HG03575 (cell line): ENCODE results near the gene SRP19.
A peak's percentile ranks its signal among the peaks of the same experiment; 100 is the strongest.
"Not testable (repeated sequence)": the region's sequence is repeated elsewhere in the genome, so short reads cannot be mapped to it uniquely, and the experiment has no call there.

Source experiments
- ATAC-seq: cut with Tn5 transposase; IDR thresholded peaks from one replicate; pipeline ENCODE4 v1.9.1; 2021; ENCODE audit not compliant: unreplicated experiment, insufficient number of reproducible peaks, low FRiP score; ENCODE audit errors: extremely low read depth

SRP19 gene

GRCh38 chr5:112866739-112867138, 5.7 kb downstream of the SRP19 start:
- ATAC-seq = no peak

GRCh38 chr5:112867411-112867810, 6.3 kb downstream of the SRP19 start:
- ATAC-seq = no peak

- peak; percentile 38 for ATAC-seq
Observed at GRCh38 chr5:112869948-112870347, 8.9 kb downstream of the SRP19 start.

GRCh38 chr5:112870966-112871365, 9.9 kb downstream of the SRP19 start:
- no peak for ATAC-seq

GRCh38 chr5:112876362-112876761, 15.3 kb downstream of the SRP19 start:
- no peak for ATAC-seq

GRCh38 chr5:112878101-112878500, 17.0 kb downstream of the SRP19 start:
- no peak for ATAC-seq

GRCh38 chr5:112878760-112879159, 17.7 kb downstream of the SRP19 start:
- no peak for ATAC-seq

- no peak for ATAC-seq
Observed at GRCh38 chr5:112880219-112880964, 19.3 kb downstream of the SRP19 start.

- ATAC-seq = no peak
Observed at GRCh38 chr5:112883192-112883591, 22.1 kb downstream of the SRP19 start.

GRCh38 chr5:112885001-112885400, 23.9 kb downstream of the SRP19 start:
- ATAC-seq = no peak

GRCh38 chr5:112886975-112887374, 25.9 kb downstream of the SRP19 start:
- no peak for ATAC-seq

GRCh38 chr5:112892066-112892465, 31.0 kb downstream of the SRP19 start:
- ATAC-seq = not testable (repeated sequence)

GRCh38 chr5:112892776-112893175, 31.7 kb downstream of the SRP19 start:
- ATAC-seq = no peak

- ATAC-seq = no peak
Observed at GRCh38 chr5:112895682-112896081, 34.6 kb downstream of the SRP19 start.

GRCh38 chr5:112902561-112902960, 41.5 kb downstream of the SRP19 start:
- ATAC-seq = no peak

GRCh38 chr5:112904996-112905395, 43.9 kb downstream of the SRP19 start:
- ATAC-seq = not testable (repeated sequence)

- ATAC-seq = no peak
Observed at GRCh38 chr5:112906637-112907036, 45.5 kb downstream of the SRP19 start.

- no peak for ATAC-seq
Observed at GRCh38 chr5:112907166-112907631, 46.1 kb downstream of the SRP19 start.

GRCh38 chr5:112908854-112909253, 47.8 kb downstream of the SRP19 start:
- ATAC-seq = no peak

- no peak for ATAC-seq
Observed at GRCh38 chr5:112910529-112910928, 49.4 kb downstream of the SRP19 start.

GRCh38 chr5:112914584-112914983, 53.5 kb downstream of the SRP19 start:
- no peak for ATAC-seq
